Right renal cortex interstitium (tissue), 3 donors: ENCODE data around the gene ARHGEF10L. TPM values are rescaled to one million over a fixed set of nuclear protein-coding genes. Genes with fewer than 3 reads are reported as not detected.
"Not testable (repeated sequence)": the region's sequence is repeated elsewhere in the genome, so short reads cannot be mapped to it uniquely, and the experiment has no call there.

Source experiments
- DNase-seq, 3 donors: peaks; one replicate each; pipeline ENCODE4 v3.0.0-alpha.2; 2013; ENCODE audit warnings: low read depth in 3 of 3, low spot score in 2 of 3
- polyA plus RNA-seq, 3 donors: library from polyadenylated mRNA; unstranded; fragments of 120-200 nt; gene quantifications; one replicate each; pipeline ENCODE4 v1.2.1, GENCODE V29; 2013; ENCODE audit not compliant: insufficient read length in 3 of 3

The ARHGEF10L gene
- polyA plus RNA-seq, 3 donors: 35.7 to 41.5 (median 36.5) TPM

DNA sequence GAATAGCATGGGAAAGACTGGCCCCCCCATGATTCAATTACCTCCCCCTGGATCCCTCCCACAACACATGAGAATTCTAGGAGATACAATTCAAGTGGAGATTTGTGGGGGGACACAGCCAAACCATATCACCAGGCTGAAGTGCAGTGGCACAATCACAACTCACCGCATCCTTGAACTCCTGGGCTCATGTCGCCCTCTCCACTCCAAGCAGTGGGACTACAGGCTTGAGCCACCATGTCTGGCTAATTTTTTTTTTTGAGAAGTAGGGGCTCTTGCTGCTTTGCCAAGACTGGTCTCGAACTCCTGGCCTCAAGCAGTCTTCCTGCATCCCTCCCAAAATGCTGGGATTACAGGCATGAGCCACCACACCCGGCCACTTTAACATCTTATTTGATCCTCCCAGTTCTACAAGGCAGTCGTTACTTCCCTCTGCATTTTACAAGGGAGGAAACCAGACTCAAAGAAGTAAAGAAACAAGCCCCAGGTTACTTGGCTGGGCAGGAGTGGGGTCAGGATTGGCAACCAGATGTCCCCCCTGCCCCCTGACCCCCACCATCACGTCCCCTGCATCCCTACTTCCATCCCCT lies 188.7 kb downstream of the ARHGEF10L start:
- no peak for DNase-seq

DNA sequence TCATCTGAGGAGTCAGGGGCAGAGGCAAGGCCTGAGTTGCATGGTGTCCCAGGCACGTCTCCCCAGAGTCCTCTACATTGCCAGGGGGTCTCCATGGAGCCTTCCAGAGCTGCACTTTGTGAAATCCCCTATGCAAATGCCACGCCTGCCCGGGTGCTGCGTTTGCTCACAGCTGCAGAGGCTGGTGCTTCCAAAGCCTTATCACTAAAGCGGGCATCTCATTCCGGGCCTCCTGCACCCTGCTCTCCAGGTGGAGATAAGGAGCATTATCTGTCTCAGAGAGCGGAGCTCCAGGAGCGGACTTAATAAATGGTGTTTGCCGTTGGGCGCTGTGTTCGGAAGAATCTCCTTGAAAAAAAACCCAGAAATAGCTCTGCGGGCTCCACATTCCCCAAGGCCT lies 189.8 kb downstream of the ARHGEF10L start:
- no peak for DNase-seq

DNA sequence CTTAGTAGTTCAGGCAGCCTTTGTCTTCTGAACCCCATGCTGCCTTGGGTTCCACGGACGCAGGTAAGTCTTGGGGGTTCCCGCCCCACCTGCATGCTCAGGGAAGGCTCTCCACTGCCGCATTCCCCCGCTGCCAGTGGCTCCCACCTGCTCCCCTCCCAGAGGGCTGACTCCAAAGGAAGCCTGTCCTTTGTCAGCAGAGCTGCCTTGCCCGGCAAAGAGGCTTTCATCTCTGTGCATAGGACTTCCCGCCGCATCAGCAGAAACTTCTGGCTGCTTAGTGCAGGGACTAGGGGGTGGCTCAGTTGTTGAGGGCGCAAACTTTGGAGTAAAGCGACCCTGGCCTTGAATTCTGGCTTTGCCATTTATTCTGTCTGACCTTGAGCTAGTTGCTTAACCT lies 190.4 kb downstream of the ARHGEF10L start:
- no peak for DNase-seq

DNA sequence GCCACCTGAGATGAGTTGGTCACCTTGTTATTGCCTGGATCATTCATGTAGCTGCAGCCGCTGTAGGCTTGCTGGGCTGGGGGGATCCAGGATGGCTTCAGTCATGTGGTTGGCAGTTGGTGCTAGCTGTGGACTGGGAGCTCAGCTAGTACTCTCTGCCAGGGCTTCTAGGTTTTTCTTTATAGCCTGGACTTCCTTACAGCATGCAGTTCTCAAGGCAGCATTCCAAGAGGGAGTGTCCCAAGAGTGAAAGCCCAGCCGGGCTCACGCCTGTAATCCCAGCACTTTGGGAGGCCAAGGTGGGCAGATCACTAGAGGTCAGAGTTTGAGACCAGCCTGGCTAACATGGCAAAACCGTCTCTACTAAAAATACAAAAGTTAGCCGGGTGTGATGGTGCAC lies 192.0 kb downstream of the ARHGEF10L start:
- no peak for DNase-seq

GRCh38 chr1:17732475-17732874 lies 193.0 kb downstream of the ARHGEF10L start:
- DNase-seq: no peak

DNA sequence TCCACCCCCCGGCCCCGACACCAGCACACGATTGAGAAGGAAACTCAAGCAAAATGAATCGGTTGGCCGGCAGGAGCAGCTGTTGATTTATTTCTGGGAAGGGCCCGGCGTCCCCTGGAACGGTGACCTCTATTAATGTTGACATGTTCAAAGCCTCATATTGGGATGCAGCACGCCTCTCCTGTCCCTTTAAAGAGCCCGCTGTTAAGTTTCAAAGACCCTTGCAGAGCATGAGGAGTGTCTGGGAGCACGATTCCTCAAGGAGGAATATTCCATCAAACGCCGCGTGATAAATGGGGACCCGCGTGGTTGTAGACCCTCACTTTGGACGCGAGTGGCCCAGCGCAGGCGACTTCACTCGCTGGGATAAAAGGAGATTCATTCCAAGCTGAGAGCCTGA lies 194.2 kb downstream of the ARHGEF10L start:
- no peak for DNase-seq

DNA sequence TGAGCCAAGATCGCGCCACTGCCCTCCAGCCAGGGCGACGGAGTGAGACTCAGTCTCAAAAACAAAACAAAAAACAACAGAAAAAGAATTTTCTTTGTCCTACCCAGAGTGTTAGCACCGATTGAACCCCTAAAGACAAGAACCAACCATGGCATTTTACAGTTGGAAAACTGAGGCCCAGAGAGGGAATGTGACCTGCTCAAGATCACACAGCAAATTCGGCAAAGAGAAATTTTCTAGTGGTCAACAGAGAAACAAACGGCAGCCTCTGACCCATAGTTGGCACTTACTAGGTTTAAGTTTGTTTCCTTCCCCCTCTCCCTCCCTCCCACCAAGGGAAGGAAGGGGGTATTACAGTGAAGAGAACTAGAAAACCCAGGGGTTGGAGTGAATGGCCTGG lies 195.1 kb downstream of the ARHGEF10L start:
- no peak for DNase-seq

DNA sequence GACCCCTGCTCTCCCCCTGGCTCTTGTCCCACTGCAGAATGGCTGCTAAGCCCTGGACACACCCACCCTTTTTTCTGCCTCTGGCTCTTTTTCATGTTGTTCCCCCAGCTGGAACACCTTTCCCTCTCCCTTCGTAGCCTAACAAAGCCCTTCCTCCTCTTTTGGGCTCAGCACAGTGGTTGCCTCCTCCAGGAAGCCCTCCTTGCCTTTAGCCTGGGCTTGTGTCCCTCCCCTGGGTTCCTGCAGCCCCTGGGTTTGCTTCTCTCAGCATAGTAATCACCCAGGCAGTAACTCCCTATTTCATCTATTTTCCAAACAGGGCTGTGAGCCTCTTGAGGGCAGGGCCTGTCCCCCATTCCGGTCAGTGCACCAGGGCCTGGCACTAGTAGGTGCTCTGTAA lies 195.8 kb downstream of the ARHGEF10L start:
- no peak for DNase-seq

DNA sequence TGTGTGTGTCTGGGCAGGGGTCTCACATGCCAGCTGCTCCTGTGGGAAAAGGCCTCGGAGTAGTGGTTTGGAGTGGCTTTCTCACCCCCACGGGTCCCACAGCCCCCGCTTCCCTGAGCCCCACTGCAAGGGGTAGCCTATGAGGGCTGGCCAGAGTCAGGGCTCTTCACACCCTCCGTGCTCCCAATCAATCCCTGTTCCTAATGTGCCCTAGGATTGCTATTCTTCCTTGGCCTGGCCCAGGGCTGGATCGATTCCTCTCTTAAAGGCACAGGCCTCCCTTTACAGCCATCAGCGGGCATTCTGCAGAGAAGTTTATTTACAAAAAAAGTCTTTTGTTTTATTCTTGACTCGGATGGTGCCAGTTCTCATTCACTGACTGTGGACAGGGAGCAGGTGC lies 196.3 kb downstream of the ARHGEF10L start:
- DNase-seq: no peak

- no peak for DNase-seq
Measured at GRCh38 chr1:17736625-17737024, 197.1 kb downstream of the ARHGEF10L start.

DNA sequence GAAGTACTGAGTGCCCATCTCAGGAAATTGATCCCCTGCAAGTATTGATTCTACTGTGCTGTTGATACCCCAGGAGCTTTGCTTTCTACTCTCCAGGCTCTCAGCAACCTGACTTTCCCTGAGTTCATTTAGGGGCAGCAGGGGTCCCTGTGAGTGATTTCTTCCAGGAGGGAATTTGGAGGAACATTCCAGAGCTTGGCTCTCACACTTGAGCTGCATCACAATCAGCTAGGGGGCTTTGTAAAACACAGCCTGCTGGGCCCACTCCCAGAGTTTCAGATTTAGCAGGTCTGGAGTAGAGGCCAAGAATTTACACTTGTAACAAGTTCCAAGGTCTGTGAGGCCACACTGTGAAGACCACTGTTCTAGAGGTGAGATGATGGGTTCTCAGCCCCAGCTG lies 199.6 kb downstream of the ARHGEF10L start:
- DNase-seq: no peak

GRCh38 chr1:17741052-17741451 lies 201.6 kb downstream of the ARHGEF10L start:
- DNase-seq: no peak

DNA sequence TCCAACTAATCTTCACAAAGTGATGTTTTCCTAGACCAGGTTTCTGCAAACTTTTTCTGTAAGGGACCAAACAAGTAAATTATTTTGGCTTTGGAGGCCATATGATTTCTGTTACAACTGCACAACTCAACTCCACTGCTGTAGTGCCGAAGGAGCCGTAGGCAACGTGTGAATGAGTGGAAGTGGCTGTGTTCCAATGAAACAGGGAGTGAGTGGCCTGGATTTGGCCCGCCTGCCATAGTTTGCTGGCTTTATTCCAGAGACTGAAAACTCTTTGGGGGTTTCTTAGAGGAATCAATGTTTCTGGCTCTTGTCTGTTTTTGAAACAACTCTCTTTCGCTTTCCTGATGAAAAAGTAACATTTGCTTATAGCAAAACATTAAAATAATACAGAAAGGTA lies 203.1 kb downstream of the ARHGEF10L start:
- no peak for DNase-seq

DNA sequence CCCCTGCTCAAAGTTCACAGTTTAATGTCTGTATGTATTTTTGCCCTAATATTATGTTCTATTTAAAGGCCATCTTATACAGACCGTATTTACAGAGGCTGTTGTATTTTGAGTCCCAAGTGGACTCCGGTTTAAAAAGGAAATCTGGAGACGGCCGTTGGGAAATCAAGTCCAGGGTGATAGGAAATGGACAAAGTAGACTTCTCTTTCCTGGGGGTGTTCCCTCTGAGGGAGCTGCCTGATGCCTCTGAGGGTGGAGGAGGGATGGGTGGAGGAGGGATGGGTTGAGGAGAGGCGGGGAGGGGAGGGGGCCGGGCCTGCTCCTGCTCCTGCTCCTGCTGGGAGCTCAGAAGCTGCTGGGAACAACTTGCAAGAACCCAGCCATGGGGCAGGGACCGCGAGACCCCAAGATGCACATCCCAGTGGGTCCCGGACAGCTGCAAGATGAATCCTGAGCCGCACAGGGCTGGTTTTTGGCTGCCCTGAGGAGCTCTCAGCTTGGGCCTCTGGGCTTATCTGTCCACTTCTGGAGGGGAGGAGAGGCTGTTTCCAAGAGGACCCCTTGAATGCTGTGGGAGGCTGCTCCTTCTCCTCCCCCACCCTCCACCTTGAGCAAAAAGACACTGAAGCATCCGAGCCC lies 203.6 kb downstream of the ARHGEF10L start:
- no peak for DNase-seq

DNA sequence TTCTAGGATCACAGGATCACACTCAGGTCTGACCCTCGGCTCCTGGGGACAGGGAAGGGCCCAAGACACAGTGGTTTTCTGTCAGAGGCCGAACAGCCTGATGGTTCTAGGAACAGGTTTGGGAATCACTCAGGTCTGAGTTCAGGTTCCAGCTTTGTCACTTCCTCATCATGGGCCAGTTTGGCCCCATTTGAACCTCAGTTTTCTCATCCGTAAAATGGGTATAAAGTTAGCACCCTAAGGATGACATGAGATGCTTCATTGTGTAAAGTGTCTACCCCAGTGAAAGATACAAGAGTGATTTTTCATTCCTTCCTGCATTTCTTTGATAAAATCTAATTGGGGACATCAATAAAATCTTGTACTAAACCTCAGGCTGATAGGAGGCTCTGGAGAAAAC lies 204.4 kb downstream of the ARHGEF10L start:
- DNase-seq: no peak

- no peak for DNase-seq
Measured at GRCh38 chr1:17744666-17745478, 205.4 kb downstream of the ARHGEF10L start.

DNA sequence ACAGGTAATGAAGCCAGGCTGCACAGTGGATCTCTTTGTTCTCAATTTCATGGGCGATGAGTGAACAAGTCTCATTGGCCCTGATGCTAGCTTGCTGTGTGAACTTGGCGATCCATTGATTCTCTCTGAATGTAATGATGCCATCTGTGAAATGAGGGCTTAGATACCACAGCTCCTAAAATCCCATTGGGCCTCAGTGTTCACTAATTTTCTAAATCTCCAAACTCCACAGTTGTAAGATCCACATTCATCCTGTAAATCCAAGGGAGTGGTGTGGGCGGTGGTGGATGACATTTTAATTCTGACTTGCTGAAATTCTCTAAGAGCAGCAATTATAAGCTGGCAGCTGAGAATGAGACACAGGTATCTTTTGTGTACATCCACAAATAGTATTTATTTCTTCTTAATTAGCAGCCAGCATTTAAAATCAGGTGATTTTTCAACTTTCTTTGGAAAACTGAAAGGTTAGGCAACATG lies 206.0 kb downstream of the ARHGEF10L start:
- DNase-seq: no peak

- DNase-seq: not testable (repeated sequence)
Measured at GRCh38 chr1:17746281-17746680, 206.8 kb downstream of the ARHGEF10L start.

DNA sequence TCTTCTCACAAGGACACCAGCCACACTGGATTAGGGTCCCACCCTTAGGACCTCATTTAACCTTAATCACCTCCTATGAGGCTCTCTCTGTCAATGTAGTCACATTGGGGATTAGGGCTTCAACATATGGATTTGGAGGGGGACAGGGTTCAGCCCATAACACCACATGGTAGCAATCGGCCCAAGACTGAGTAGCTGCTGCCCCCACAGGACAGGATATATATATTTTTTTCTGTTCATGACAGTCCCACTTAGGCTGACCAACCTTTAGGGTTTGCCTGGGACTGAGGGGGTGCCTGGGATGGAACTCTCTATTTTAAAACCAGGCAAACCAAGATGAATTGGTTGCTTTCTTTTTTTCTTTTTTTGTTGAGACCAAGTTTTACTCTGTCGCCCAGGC lies 207.4 kb downstream of the ARHGEF10L start:
- no peak for DNase-seq
